ENCODE measurements around the gene EML6.

DNA sequence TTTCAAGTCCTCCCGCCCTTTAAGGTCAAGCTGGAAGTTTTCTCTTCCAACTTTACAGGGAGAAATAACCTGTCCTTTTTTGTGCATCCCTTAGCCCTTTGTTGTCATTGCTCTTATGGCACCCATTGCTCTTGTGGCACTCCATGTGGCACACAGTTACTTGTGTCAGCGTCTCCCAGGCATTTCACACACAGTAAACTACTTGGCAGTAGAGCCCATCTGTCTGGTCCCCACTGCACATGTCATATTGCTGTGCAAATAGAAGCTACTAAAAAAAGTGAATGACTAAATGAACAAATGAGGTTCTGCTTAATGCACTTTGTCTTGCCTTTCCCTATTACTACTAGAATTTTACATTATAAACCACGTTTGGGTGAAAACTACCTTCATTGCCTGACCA lies 149.3 kb downstream of the EML6 start:
- TF ChIP-seq CTCF (IDR thresholded peaks at IDR 0.05) (no peak), EP300 (IDR thresholded peaks at IDR 0.05) (no peak), POLR2AphosphoS5 (IDR thresholded peaks at IDR 0.05) (no peak), POLR2A (IDR thresholded peaks at IDR 0.05) (no peak)

Data from upper lobe of left lung (tissue), 4 donors.